Glomerular visceral epithelial cell (primary cell): ENCODE data around the gene ACOX1.

ENCODE experiments used
- DNase-seq: peaks from one replicate; pipeline ENCODE4 v3.0.0-alpha.2; 2016; ENCODE audit errors: extremely low spot score

ACOX1 gene

GRCh38 chr17:75933808-75934207, 45.2 kb downstream of the ACOX1 start:
- DNase-seq = no peak

GRCh38 chr17:75932852-75933251, 46.1 kb downstream of the ACOX1 start:
- no peak for DNase-seq

GRCh38 chr17:75931062-75931461, 47.9 kb downstream of the ACOX1 start:
- DNase-seq = no peak

- no peak for DNase-seq
These were observed 51.6 kb downstream of the ACOX1 start for GRCh38 chr17:75927286-75927922.

GRCh38 chr17:75926456-75926855, 52.5 kb downstream of the ACOX1 start:
- DNase-seq = no peak

GRCh38 chr17:75925912-75926311, 53.1 kb downstream of the ACOX1 start:
- no peak for DNase-seq

- no peak for DNase-seq
These were observed 53.9 kb downstream of the ACOX1 start for GRCh38 chr17:75925103-75925502.

GRCh38 chr17:75922963-75923874, 55.7 kb downstream of the ACOX1 start:
- no peak for DNase-seq

- no peak for DNase-seq
These were observed 56.6 kb downstream of the ACOX1 start for GRCh38 chr17:75922173-75922961.

GRCh38 chr17:75921596-75921995, 57.4 kb downstream of the ACOX1 start:
- DNase-seq = no peak

- no peak for DNase-seq
These were observed 58.9 kb downstream of the ACOX1 start for GRCh38 chr17:75920045-75920560.

- no peak for DNase-seq
These were observed 59.4 kb downstream of the ACOX1 start for GRCh38 chr17:75919611-75920010.

- DNase-seq = no peak
These were observed 61.0 kb downstream of the ACOX1 start for GRCh38 chr17:75917917-75918445.

GRCh38 chr17:75917141-75917916, 61.6 kb downstream of the ACOX1 start:
- DNase-seq = no peak

- DNase-seq = no peak
These were observed 63.7 kb downstream of the ACOX1 start for GRCh38 chr17:75915268-75915667.

GRCh38 chr17:75914643-75915267, 64.2 kb downstream of the ACOX1 start:
- no peak for DNase-seq

GRCh38 chr17:75913537-75914210, 65.3 kb downstream of the ACOX1 start:
- no peak for DNase-seq

- DNase-seq = no peak
These were observed 68.3 kb downstream of the ACOX1 start for GRCh38 chr17:75910699-75911098.

- DNase-seq = no peak
These were observed 69.1 kb downstream of the ACOX1 start for GRCh38 chr17:75909812-75910274.
